A549 (cell line): Measurements from ENCODE around the gene EML1. TPM values are rescaled to one million over a fixed set of nuclear protein-coding genes. Genes with fewer than 3 reads are reported as not detected.

Experiments used
- ATAC-seq, 2 experiments: fragments of 200-7000 bp in 1 of 2; fragments of >200 bp in 1 of 2; cut with Nextera tagmentation in 1 of 2; cut with Tn5 transposase in 1 of 2; 3 replicates each; pipeline versions ENCODE4 v1.8.0 to v1.9.1; 2018 to 2020; ENCODE audit warnings: mild to moderate bottlenecking in 1 of 2, moderate library complexity in 1 of 2
- CTCF ChIA-PET: fragments of 300-600 bp; sonication (Branson Sonifier 250); formaldehyde crosslinking; extraction: SDS; loops from one replicate; lab custom pipeline; 2021; ENCODE audit warnings: antibody characterized with exemption, inconsistent platforms; lab: Yijun Ruan, JAX
- POLR2A ChIA-PET: fragments of 350-600 bp; formaldehyde crosslinking; extraction: SDS; loops from one replicate; lab custom pipeline; 2021; ENCODE audit warnings: antibody characterized with exemption, inconsistent platforms; lab: Yijun Ruan, JAX
- DNase-seq, 2 experiments: peaks; one replicate each; pipeline versions ENCODE4 v3.0.0 to v3.0.0-alpha.2; 2011 to 2016; ENCODE audit warnings: low read depth in 1 of 2, low spot score in 1 of 2
- FAIRE-seq: peaks from 2 replicates; lab custom pipeline; 2011; peaks lifted over from hg19 to GRCh38; lab: Jason Lieb, UNC
- H3K27ac ChIP-seq, 2 experiments: fragments of >200 bp; sonication (Bioruptor Twin); formaldehyde crosslinking; 3 replicates each; pipeline ENCODE4 v1.5.1; 2016 to 2017
- H3K4me1 ChIP-seq: fragments of >200 bp; sonication (Bioruptor Twin); formaldehyde crosslinking; 3 replicates; pipeline ENCODE4 v1.6.1; 2016
- H3K4me2 ChIP-seq: fragments of >200 bp; sonication (Bioruptor Twin); formaldehyde crosslinking; 3 replicates; pipeline ENCODE4 v1.6.1; 2016
- H3K4me3 ChIP-seq: fragments of >200 bp; sonication (Bioruptor Twin); formaldehyde crosslinking; 3 replicates; pipeline ENCODE4 v1.5.1; 2016
- H3K9me3 ChIP-seq: fragments of >200 bp; sonication (Bioruptor Twin); formaldehyde crosslinking; 3 replicates; pipeline ENCODE4 v1.6.1; 2016
- BCL3 ChIP-seq: fragments of >200 bp; sonication (Bioruptor Twin); formaldehyde crosslinking; IDR thresholded peaks from 3 replicates; pipeline ENCODE4 v1.6.1; 2016
- BHLHE40 ChIP-seq: IDR thresholded peaks from 2 replicates; pipeline ENCODE4 v1.6.1; 2012; ENCODE audit warnings: low read depth, low read length, inconsistent platforms
- CHD4 ChIP-seq: fragments of 200-600 bp; sonication (generic); IDR thresholded peaks from 2 replicates; pipeline ENCODE4 v1.6.1; 2016; ENCODE audit warnings: antibody characterized with exemption, mild to moderate bottlenecking, borderline replicate concordance
- EHF ChIP-seq: fragments of 250-450 bp; sonication (Bioruptor Pico); IDR thresholded peaks from 2 replicates; pipeline ENCODE4 v1.5.0; 2020; ENCODE audit warnings: mild to moderate bottlenecking
- EHMT2 ChIP-seq: fragments of 200-600 bp; sonication (generic); IDR thresholded peaks from 2 replicates; pipeline ENCODE4 v1.6.1; 2016; ENCODE audit warnings: antibody characterized with exemption, low read depth, mild to moderate bottlenecking, moderate library complexity
- EP300 ChIP-seq, 2 experiments: fragments of >200 bp; sonication (Bioruptor Twin); formaldehyde crosslinking; IDR thresholded peaks; 2 replicates in 1 of 2; 3 replicates in 1 of 2; pipeline ENCODE4 v1.6.1; 2016 to 2017
- FOSB ChIP-seq: fragments of 250-450 bp; sonication (Bioruptor Pico); IDR thresholded peaks from 2 replicates; pipeline ENCODE4 v1.5.0; 2020; ENCODE audit warnings: mild to moderate bottlenecking, moderate library complexity
- HDAC2 ChIP-seq: fragments of 200-600 bp; sonication (generic); IDR thresholded peaks from 2 replicates; pipeline ENCODE4 v1.6.1; 2016
- HOXB13 ChIP-seq: fragments of 250-450 bp; sonication (Bioruptor Pico); IDR thresholded peaks from 2 replicates; pipeline ENCODE4 v1.5.0; 2020; ENCODE audit warnings: low read depth, mild to moderate bottlenecking, moderate library complexity
- MAFK ChIP-seq: fragments of 450-650 bp; IDR thresholded peaks from 2 replicates; pipeline ENCODE4 v1.6.1; 2014; ENCODE audit not compliant: partially characterized antibody
- NFE2L2 ChIP-seq: fragments of 150-350 bp; conservative IDR thresholded peaks from 2 replicates; pipeline ENCODE4 v1.6.1; 2014; ENCODE audit warnings: low read length
- POLR2A ChIP-seq: IDR thresholded peaks from 2 replicates; pipeline ENCODE4 v1.6.1; 2012; ENCODE audit warnings: mild to moderate bottlenecking, low read length
- RAD21 ChIP-seq, 2 experiments: fragments of >200 bp in 1 of 2; sonication (Bioruptor Twin) in 1 of 2; formaldehyde crosslinking in 1 of 2; IDR thresholded peaks in 1 of 2; conservative IDR thresholded peaks in 1 of 2; 2 replicates in 1 of 2; 3 replicates in 1 of 2; pipeline ENCODE4 v1.6.1; 2012 to 2018; ENCODE audit warnings: inconsistent platforms in 1 of 2
- USF2 ChIP-seq: fragments of 450-650 bp; IDR thresholded peaks from 2 replicates; pipeline ENCODE4 v1.6.1; 2014; ENCODE audit warnings: antibody characterized with exemption
- ZNF302 ChIP-seq: fragments of 250-450 bp; sonication (Bioruptor Pico); IDR thresholded peaks from 2 replicates; pipeline ENCODE4 v1.9.0; 2021; ENCODE audit warnings: inconsistent platforms, mild to moderate bottlenecking, moderate library complexity
- WGBS: methylation state at CpG from one replicate; pipeline ENCODE4 v1.1.6; 2017; ENCODE audit errors: missing lambda C conversion rate; 5-methylcytosine and 5-hydroxymethylcytosine counted together
- polyA plus RNA-seq, 4 experiments: library from polyadenylated mRNA; depleted of rRNA in 3 of 4; stranded (reverse); fragments of >200 nt; fragmentation: RNase III in 1 of 4; extraction: RNeasy Plus Mini Kit Qiagen cat#74134 plus additional on column Dnase treatment in 1 of 4; gene quantifications; 2 replicates in 3 of 4; 3 replicates in 1 of 4; pipeline ENCODE4 v1.2.3, GENCODE V29; 2011 to 2017
- TF ChIP-seq, protein P1 (sequence below): IDR thresholded peaks from 2 replicates; pipeline ENCODE4 v1.6.1; 2012; ENCODE audit warnings: low read depth, borderline replicate concordance
- TF ChIP-seq, protein P2 (sequence below): IDR thresholded peaks from 2 replicates; pipeline ENCODE4 v1.6.1; 2012
- TF ChIP-seq, protein P3 (sequence below): fragments of 200-600 bp; sonication (generic); IDR thresholded peaks from 2 replicates; pipeline ENCODE4 v1.6.1; 2016; ENCODE audit warnings: antibody characterized with exemption, mild to moderate bottlenecking, moderate library complexity

The EML1 gene
- polyA plus RNA-seq, 2 of the 4 experiments (the other 2 are of a cell fraction), result 29.7 to 30.8 TPM

GRCh38 chr14:99781091-99781490 lies 12.1 kb upstream of the EML1 start:
- Histone ChIP-seq H3K27ac (no peak overlapping the region), H3K9me3 (peaks cover 21% of the 10 kb centered on the region), H3K4me1 (no peaks in the 10 kb centered on the region), H3K4me2 (no peak overlapping the region), H3K4me3 (no peak overlapping the region)
- ChIA-PET POLR2A (no interaction called here), CTCF (interaction anchor here (1.1 to 1.6 kb wide), 3 partner anchors 29 to 263 kb away, joined by 3 to 7 read pairs (median 3); no protein-coding TSS in a partner anchor)
- DNase-seq (no peak), ATAC-seq (no peak), FAIRE-seq (no peak)
- WGBS, result 87% methylated on average over 6 of the region's 6 CpGs
- no peak for TF ChIP-seq NFE2L2
- TF ChIP-seq, protein P1, sequence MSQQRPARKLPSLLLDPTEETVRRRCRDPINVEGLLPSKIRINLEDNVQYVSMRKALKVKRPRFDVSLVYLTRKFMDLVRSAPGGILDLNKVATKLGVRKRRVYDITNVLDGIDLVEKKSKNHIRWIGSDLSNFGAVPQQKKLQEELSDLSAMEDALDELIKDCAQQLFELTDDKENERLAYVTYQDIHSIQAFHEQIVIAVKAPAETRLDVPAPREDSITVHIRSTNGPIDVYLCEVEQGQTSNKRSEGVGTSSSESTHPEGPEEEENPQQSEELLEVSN, result no peak

- DNase-seq (no peak), FAIRE-seq (no peak), ATAC-seq (no peak)
- POLR2A ChIA-PET, result no interaction called here
- no peaks in the 10 kb centered on the region for H3K4me1 ChIP-seq
- CTCF ChIA-PET, result interaction anchor here (1.0 to 1.6 kb wide), 4 partner anchors 14 to 264 kb away, joined by 3 to 7 read pairs (median 3); no protein-coding TSS in a partner anchor
- 74% methylated on average over 14 of the region's 14 CpGs for WGBS
- H3K4me2 ChIP-seq, result no peak overlapping the region
- H3K4me3 ChIP-seq, result no peak overlapping the region
- no peak overlapping the region for H3K27ac ChIP-seq
- TF ChIP-seq EHMT2 (no peak), EP300 (IDR thresholded peaks at IDR 0.05) (no peak), POLR2A (no peak), MAFK (no peak), RAD21 (conservative IDR thresholded peaks at IDR 0.05 in 1 of 2, IDR thresholded peaks at IDR 0.05 in 1 of 2) (no peak), BCL3 (no peak), HOXB13 (CRISPR knock-in tag) (no peak), EHF (CRISPR knock-in tag) (no peak), USF2 (no peak), FOSB (CRISPR knock-in tag) (no peak), CHD4 (no peak)
- TF ChIP-seq, protein P2, sequence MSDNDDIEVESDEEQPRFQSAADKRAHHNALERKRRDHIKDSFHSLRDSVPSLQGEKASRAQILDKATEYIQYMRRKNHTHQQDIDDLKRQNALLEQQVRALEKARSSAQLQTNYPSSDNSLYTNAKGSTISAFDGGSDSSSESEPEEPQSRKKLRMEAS, result no peak
- TF ChIP-seq, protein P3, sequence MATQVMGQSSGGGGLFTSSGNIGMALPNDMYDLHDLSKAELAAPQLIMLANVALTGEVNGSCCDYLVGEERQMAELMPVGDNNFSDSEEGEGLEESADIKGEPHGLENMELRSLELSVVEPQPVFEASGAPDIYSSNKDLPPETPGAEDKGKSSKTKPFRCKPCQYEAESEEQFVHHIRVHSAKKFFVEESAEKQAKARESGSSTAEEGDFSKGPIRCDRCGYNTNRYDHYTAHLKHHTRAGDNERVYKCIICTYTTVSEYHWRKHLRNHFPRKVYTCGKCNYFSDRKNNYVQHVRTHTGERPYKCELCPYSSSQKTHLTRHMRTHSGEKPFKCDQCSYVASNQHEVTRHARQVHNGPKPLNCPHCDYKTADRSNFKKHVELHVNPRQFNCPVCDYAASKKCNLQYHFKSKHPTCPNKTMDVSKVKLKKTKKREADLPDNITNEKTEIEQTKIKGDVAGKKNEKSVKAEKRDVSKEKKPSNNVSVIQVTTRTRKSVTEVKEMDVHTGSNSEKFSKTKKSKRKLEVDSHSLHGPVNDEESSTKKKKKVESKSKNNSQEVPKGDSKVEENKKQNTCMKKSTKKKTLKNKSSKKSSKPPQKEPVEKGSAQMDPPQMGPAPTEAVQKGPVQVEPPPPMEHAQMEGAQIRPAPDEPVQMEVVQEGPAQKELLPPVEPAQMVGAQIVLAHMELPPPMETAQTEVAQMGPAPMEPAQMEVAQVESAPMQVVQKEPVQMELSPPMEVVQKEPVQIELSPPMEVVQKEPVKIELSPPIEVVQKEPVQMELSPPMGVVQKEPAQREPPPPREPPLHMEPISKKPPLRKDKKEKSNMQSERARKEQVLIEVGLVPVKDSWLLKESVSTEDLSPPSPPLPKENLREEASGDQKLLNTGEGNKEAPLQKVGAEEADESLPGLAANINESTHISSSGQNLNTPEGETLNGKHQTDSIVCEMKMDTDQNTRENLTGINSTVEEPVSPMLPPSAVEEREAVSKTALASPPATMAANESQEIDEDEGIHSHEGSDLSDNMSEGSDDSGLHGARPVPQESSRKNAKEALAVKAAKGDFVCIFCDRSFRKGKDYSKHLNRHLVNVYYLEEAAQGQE, result no peak
- H3K9me3 ChIP-seq, result peaks cover 21% of the 10 kb centered on the region
Measured at GRCh38 chr14:99781853-99782610, 11.2 kb upstream of the EML1 start.

GRCh38 chr14:99784508-99784907 lies 8.7 kb upstream of the EML1 start:
- Histone ChIP-seq H3K4me2 (no peak overlapping the region), H3K9me3 (peaks cover 11% of the 10 kb centered on the region), H3K4me1 (no peaks in the 10 kb centered on the region), H3K4me3 (no peak overlapping the region), H3K27ac (no peak overlapping the region)
- no peak for ATAC-seq
- POLR2A ChIA-PET, result no interaction called here
- no peak for DNase-seq
- 82% methylated on average over 4 of the region's 4 CpGs for WGBS
- FAIRE-seq, result no peak
- no peak for TF ChIP-seq HDAC2
- TF ChIP-seq, protein P3, result no peak
- no peak for TF ChIP-seq BHLHE40
- TF ChIP-seq EHF (CRISPR knock-in tag), result no peak
- TF ChIP-seq ZNF302 (CRISPR knock-in tag), result no peak
- CTCF ChIA-PET, result interaction anchor here (1.6 kb wide), 1 partner anchor 44 kb away, joined by 3 read pairs; no protein-coding TSS in a partner anchor
